Measurements from ENCODE around the gene RNASE1. TPM values are rescaled to one million over a fixed set of nuclear protein-coding genes. Genes with fewer than 3 reads are reported as not detected.
"Not testable (repeated sequence)": the region's sequence is repeated elsewhere in the genome, so short reads cannot be mapped to it uniquely, and the experiment has no call there.

RNASE1 gene
- total RNA-seq, 1 donor, result not detected

DNA sequence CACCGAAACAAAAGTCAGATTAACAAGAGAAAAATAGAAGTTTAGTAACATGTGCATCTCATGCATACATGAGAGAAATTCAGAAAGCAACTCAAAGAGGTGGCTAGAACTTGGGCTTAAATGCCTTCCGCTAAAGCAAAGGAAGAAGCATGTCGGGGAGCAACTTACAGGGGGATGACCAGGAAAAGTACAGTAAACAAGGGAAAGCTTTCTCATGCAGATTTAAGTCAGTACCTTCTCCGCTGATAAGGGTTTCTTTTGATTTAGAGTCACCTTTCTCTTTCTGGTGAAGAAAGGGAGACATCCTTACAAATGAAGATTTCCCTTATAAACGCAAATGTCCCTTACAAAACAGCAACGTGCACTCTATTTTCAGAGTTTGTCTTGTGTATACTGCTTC is 27.6 kb downstream of the RNASE1 start:
- H3K4me3 ChIP-seq (ENCODE audit: low read depth, low read length), result no peak overlapping the region
- no peak for DNase-seq (ENCODE audit: low read depth)
- TF ChIP-seq, protein P1, sequence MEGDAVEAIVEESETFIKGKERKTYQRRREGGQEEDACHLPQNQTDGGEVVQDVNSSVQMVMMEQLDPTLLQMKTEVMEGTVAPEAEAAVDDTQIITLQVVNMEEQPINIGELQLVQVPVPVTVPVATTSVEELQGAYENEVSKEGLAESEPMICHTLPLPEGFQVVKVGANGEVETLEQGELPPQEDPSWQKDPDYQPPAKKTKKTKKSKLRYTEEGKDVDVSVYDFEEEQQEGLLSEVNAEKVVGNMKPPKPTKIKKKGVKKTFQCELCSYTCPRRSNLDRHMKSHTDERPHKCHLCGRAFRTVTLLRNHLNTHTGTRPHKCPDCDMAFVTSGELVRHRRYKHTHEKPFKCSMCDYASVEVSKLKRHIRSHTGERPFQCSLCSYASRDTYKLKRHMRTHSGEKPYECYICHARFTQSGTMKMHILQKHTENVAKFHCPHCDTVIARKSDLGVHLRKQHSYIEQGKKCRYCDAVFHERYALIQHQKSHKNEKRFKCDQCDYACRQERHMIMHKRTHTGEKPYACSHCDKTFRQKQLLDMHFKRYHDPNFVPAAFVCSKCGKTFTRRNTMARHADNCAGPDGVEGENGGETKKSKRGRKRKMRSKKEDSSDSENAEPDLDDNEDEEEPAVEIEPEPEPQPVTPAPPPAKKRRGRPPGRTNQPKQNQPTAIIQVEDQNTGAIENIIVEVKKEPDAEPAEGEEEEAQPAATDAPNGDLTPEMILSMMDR (IDR thresholded peaks at IDR 0.05; ENCODE audit: insufficient read depth, low read depth, low read length), result no peak

DNA sequence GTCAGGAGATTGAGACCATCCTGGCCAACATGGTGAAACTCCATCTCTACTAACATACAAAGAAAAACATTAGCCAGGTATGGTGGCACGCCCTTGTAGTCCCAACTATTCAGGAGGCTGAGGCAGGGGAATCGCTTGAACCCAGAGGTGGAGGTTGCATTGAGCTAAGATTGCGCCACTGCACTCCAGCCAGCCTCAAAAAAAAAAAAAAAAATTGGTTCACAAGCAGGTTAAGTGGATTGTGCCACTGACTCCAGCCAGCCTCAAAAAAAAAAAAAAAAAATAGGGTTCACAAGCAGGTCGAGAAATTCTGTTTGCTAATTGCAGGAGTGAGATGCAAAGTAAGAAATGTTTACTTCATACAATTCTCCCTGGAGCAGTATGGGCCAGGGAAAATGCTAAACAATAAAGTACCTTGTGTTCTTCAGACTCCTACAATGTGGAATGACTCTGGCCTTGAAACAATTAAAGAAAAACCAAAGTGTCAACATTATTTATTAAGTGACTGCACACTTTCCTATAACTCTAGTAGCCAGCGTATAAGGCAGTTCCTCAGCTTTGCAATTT is 28.3 kb downstream of the RNASE1 start:
- DNase-seq (ENCODE audit: low read depth), result no peak
- H3K4me3 ChIP-seq (ENCODE audit: low read depth, low read length), result no peak overlapping the region
- TF ChIP-seq, protein P1 (IDR thresholded peaks at IDR 0.05; ENCODE audit: insufficient read depth, low read depth, low read length), result no peak

DNA sequence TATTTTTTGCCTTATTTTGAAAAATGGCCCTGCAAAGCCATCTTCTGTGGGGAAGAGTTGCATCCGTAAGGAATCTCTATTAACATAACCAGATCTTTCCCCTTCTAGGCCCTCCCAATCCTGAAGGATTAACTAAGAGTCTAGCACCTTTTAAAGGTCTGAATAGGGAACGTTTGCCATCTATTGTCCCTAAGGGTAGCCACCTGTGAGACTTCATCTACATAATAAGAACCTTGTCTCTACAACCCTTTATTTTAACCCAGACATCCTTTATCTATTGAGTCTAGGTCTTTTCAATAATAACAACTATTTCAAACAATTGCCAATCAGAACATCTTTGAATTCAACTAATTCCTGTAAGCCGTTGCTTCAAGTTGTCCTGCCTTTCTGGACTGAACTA is 30.0 kb downstream of the RNASE1 start:
- no peak overlapping the region for H3K4me3 ChIP-seq (ENCODE audit: low read depth, low read length)
- TF ChIP-seq, protein P1 (IDR thresholded peaks at IDR 0.05; ENCODE audit: insufficient read depth, low read depth, low read length), result no peak
- DNase-seq (ENCODE audit: low read depth), result no peak

DNA sequence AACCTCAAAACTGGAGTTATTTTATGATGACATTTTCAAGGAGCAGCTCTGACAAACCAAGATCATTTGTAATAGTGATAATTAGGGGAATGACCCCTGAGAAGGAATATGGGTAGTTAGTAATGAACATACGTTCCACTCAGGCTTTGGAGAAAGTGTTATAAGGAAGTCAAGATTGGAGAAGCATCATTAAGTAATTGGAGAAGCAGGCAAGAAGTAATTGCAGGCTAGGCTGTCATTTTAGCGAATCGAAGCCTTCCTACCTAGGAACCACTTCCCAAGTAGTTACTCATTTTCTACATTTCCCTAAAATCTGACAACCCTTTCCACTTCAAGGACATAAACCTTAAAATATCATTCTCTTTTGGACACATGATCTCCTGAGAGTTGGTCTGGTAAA is 33.2 kb downstream of the RNASE1 start:
- no peak for DNase-seq (ENCODE audit: low read depth)
- H3K4me3 ChIP-seq (ENCODE audit: low read depth, low read length), result no peak overlapping the region
- TF ChIP-seq, protein P1 (IDR thresholded peaks at IDR 0.05; ENCODE audit: insufficient read depth, low read depth, low read length), result no peak

DNA sequence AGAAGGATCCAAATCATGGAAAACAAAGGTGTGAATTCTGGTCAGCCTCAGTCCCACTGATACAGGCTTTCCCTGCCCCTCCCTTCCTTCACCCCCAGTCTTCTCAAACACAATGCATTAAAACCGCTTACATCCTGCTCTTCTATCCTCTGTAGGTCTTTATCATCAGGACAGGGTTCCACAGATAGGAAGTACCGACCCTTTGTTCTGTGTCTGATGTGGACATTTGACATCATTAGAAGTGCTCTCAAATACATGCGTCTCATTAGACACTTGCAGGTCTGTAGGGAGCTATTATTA is 34.1 kb downstream of the RNASE1 start:
- TF ChIP-seq, protein P1 (IDR thresholded peaks at IDR 0.05; ENCODE audit: insufficient read depth, low read depth, low read length), result no peak
- no peak for DNase-seq (ENCODE audit: low read depth)
- H3K4me3 ChIP-seq (ENCODE audit: low read depth, low read length), result no peak overlapping the region

DNA sequence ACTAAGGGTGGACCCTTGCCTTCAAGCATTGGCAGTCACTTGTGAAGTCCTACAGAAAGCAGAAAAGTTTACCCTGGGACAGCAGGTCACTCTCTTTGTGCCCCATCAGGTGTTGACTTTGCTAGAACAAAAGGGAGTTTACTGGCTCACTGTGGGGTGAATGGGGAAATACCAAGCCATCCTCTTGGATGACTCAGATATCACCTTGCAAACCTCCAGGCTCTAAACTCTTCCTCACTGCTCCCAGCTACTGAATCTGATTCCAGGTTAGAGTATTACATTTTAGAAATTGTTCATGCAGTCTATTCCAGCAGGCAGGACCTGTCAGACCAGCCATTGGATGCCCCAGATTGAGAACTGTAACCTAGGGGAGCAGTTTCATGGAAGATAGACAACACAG is 41.7 kb downstream of the RNASE1 start:
- no peak for DNase-seq (ENCODE audit: low read depth)
- no peak overlapping the region for H3K4me3 ChIP-seq (ENCODE audit: low read depth, low read length)
- TF ChIP-seq, protein P1 (IDR thresholded peaks at IDR 0.05; ENCODE audit: insufficient read depth, low read depth, low read length), result no peak

DNA sequence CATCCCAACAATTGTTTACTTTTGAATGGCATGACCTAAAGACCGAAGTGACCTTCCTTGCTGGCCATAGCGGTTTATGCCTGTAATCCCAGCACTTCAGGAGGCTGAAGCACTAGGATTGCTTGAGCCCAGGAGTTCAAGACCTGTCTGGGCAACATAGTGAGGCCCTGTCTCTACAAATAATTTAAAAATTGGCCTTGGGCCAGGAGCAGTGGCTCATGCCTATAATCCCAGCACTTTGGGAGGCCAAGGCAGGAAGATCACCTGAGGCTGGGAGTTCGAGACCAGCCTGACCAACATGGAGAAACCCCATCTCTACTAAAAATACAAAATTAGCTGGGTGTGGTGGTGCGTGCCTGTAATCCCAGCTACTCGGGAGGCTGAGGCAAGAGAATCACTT is 43.2 kb downstream of the RNASE1 start:
- not testable (repeated sequence) for H3K4me3 ChIP-seq (ENCODE audit: low read depth, low read length); DNase-seq (ENCODE audit: low read depth)
